DND-41 (cell line): ENCODE results near the gene PLA2G4E.

Source experiments
- ATAC-seq: fragments of 200-7000 bp; cut with Tn5 transposase; 3 replicates; pipeline ENCODE4 v1.9.1; 2021; ENCODE audit warnings: low read depth; ENCODE audit not compliant: insufficient read depth
- DNase-seq: peaks from one replicate; pipeline ENCODE4 v3.0.0-alpha.2; 2020
- H2AFZ ChIP-seq: 2 replicates; pipeline ENCODE4 v1.6.0; 2012; ENCODE audit warnings: low read depth, low read length
- H3K27ac ChIP-seq: 2 replicates; pipeline ENCODE4 v1.5.1; 2012; ENCODE audit warnings: low read length, inconsistent platforms
- H3K27me3 ChIP-seq: fragments of 200-600 bp; sonication (generic); 2 replicates; pipeline ENCODE4 v1.6.0; 2012; ENCODE audit warnings: low read length, mild to moderate bottlenecking, inconsistent platforms; ENCODE audit not compliant: insufficient read depth, poor library complexity
- H3K36me3 ChIP-seq: 2 replicates; pipeline ENCODE4 v1.5.1; 2012; ENCODE audit warnings: low read length, inconsistent platforms; ENCODE audit not compliant: insufficient read depth
- H3K4me1 ChIP-seq: 2 replicates; pipeline ENCODE4 v1.5.1; 2012; ENCODE audit warnings: mild to moderate bottlenecking, low read length; ENCODE audit not compliant: insufficient read depth
- H3K4me2 ChIP-seq: 2 replicates; pipeline ENCODE4 v1.6.0; 2012; ENCODE audit warnings: mild to moderate bottlenecking, moderate library complexity, low read length, inconsistent platforms; ENCODE audit not compliant: insufficient read depth
- H3K4me3 ChIP-seq, 2 experiments: fragments of 200-600 bp in 1 of 2; shearing (Covaris generic) in 1 of 2; 2 replicates each; pipeline ENCODE4 v1.5.1; 2012 to 2016; ENCODE audit warnings: inconsistent platforms in 2 of 2, low read length in 2 of 2, mild to moderate bottlenecking in 2 of 2, low read depth in 1 of 2, moderate library complexity in 1 of 2
- H3K79me2 ChIP-seq: 2 replicates; pipeline ENCODE4 v1.6.0; 2012; ENCODE audit warnings: low read length, inconsistent platforms; ENCODE audit not compliant: insufficient read depth
- H3K9ac ChIP-seq: 2 replicates; pipeline ENCODE4 v1.6.0; 2012; ENCODE audit warnings: low read depth, mild to moderate bottlenecking, inconsistent platforms, low read length, moderate library complexity
- H3K9me3 ChIP-seq: 2 replicates; pipeline ENCODE4 v1.5.1; 2012; ENCODE audit warnings: low read length, moderate library complexity, mild to moderate bottlenecking, inconsistent platforms; ENCODE audit not compliant: insufficient read depth, severe bottlenecking
- H4K20me1 ChIP-seq: 2 replicates; pipeline ENCODE4 v1.6.0; 2012; ENCODE audit warnings: low read length; ENCODE audit not compliant: insufficient read depth
- CTCF ChIP-seq: IDR thresholded peaks from 2 replicates; pipeline ENCODE4 v1.5.1; 2012; ENCODE audit warnings: borderline replicate concordance, low read length, moderate library complexity, mild to moderate bottlenecking; ENCODE audit not compliant: poor library complexity, severe bottlenecking; ENCODE audit errors: extremely low read depth
- EZH2 ChIP-seq: IDR thresholded peaks from 3 replicates; pipeline ENCODE4 v1.6.1; 2012; ENCODE audit warnings: borderline replicate concordance, low read depth, mild to moderate bottlenecking, moderate library complexity, low read length, inconsistent platforms; ENCODE audit not compliant: severe bottlenecking

PLA2G4E gene

GRCh38 chr15:42046597-42046996 is 25.8 kb upstream of the PLA2G4E start:
- Histone ChIP-seq H3K36me3 (no peaks in the 10 kb centered on the region), H3K9ac (no peak overlapping the region), H3K27me3 (no peaks in the 10 kb centered on the region), H3K4me1 (no peaks in the 10 kb centered on the region), H2AFZ (no peak overlapping the region), H3K79me2 (no peaks in the 10 kb centered on the region), H3K4me3 (no peak overlapping the region), H3K4me2 (no peak overlapping the region), H3K9me3 (no peaks in the 10 kb centered on the region), H3K27ac (no peak overlapping the region), H4K20me1 (no peaks in the 10 kb centered on the region)
- no peak for DNase-seq
- no peak for ATAC-seq
- TF ChIP-seq CTCF (no peak), EZH2 (no peak)

GRCh38 chr15:42045211-42045615 is 24.4 kb upstream of the PLA2G4E start:
- no peaks in the 10 kb centered on the region for H3K36me3 ChIP-seq
- H3K4me3 ChIP-seq: no peak overlapping the region
- no peaks in the 10 kb centered on the region for H3K79me2 ChIP-seq
- H4K20me1 ChIP-seq: no peaks in the 10 kb centered on the region
- no peaks in the 10 kb centered on the region for H3K9me3 ChIP-seq
- no peaks in the 10 kb centered on the region for H3K4me1 ChIP-seq
- ATAC-seq: no peak
- no peak for DNase-seq
- H3K27me3 ChIP-seq: no peaks in the 10 kb centered on the region
- no peak for TF ChIP-seq CTCF
- TF ChIP-seq EZH2: no peak
- no peak overlapping the region for H3K9ac ChIP-seq
- no peak overlapping the region for H3K4me2 ChIP-seq
- no peak overlapping the region for H3K27ac ChIP-seq
- no peak overlapping the region for H2AFZ ChIP-seq

GRCh38 chr15:42042602-42043400 is 22.0 kb upstream of the PLA2G4E start:
- no peak overlapping the region for H3K9ac ChIP-seq
- no peak for DNase-seq
- no peaks in the 10 kb centered on the region for H4K20me1 ChIP-seq
- no peak for TF ChIP-seq CTCF
- no peak for TF ChIP-seq EZH2
- H3K36me3 ChIP-seq: no peaks in the 10 kb centered on the region
- H2AFZ ChIP-seq: no peak overlapping the region
- no peaks in the 10 kb centered on the region for H3K79me2 ChIP-seq
- no peaks in the 10 kb centered on the region for H3K27me3 ChIP-seq
- ATAC-seq: no peak
- no peak overlapping the region for H3K4me2 ChIP-seq
- H3K4me1 ChIP-seq: no peaks in the 10 kb centered on the region
- no peaks in the 10 kb centered on the region for H3K9me3 ChIP-seq
- H3K27ac ChIP-seq: no peak overlapping the region
- no peak overlapping the region for H3K4me3 ChIP-seq
